Endothelial cell (in vitro differentiated cells): ENCODE results near the gene IGHMBP2. TPM values are rescaled to one million over a fixed set of nuclear protein-coding genes. Genes with fewer than 3 reads are reported as not detected.
"Not testable (repeated sequence)": the region's sequence is repeated elsewhere in the genome, so short reads cannot be mapped to it uniquely, and the experiment has no call there.

ENCODE experiments used
- DNase-seq: peaks from one replicate; pipeline ENCODE4 v3.0.0; 2021; ENCODE audit warnings: low spot score
- H3K27ac Mint-ChIP-seq: one replicate; pipeline ENCODE4 v1.8.0; 2021; ENCODE audit warnings: mixed read lengths, inconsistent platforms; ENCODE audit not compliant: unreplicated experiment
- H3K27me3 Mint-ChIP-seq: one replicate; pipeline ENCODE4 v1.8.0; 2021; ENCODE audit warnings: mild to moderate bottlenecking, moderate library complexity, mixed read lengths, inconsistent platforms; ENCODE audit not compliant: unreplicated experiment
- H3K36me3 Mint-ChIP-seq: one replicate; pipeline ENCODE4 v1.8.0; 2021; ENCODE audit warnings: mild to moderate bottlenecking, low read depth, mixed read lengths, inconsistent platforms; ENCODE audit not compliant: unreplicated experiment
- H3K4me1 Mint-ChIP-seq: one replicate; pipeline ENCODE4 v1.8.0; 2021; ENCODE audit warnings: mild to moderate bottlenecking, mixed read lengths, inconsistent platforms; ENCODE audit not compliant: unreplicated experiment
- H3K4me3 Mint-ChIP-seq: one replicate; pipeline ENCODE4 v1.8.0; 2021; ENCODE audit warnings: mild to moderate bottlenecking, mixed read lengths, inconsistent platforms; ENCODE audit not compliant: unreplicated experiment
- H3K9me3 Mint-ChIP-seq: one replicate; pipeline ENCODE4 v1.8.0; 2021; ENCODE audit warnings: mixed read lengths, inconsistent platforms; ENCODE audit not compliant: unreplicated experiment
- CTCF ChIP-seq: fragments of 200-600 bp; sonication (generic); IDR thresholded peaks from one replicate; pipeline ENCODE4 v1.5.0; 2021; ENCODE audit warnings: antibody characterized with exemption; ENCODE audit not compliant: unreplicated experiment
- total RNA-seq: library from RNA; stranded (reverse); fragmentation: NEBNext Ultra II Directional; extraction: Animal tissue kit (Norgen Biotek cat#: 25700); gene quantifications from one replicate; pipeline ENCODE4 v1.2.1, GENCODE V29; 2021; ENCODE audit not compliant: unreplicated experiment

IGHMBP2 gene
- total RNA-seq, 1 donor from 2014 or later: 14.1 TPM

GRCh38 chr11:68880851-68881250, 22.8 kb upstream of the IGHMBP2 start:
- no peak for TF ChIP-seq CTCF
- H3K4me3 Mint-ChIP-seq: no peak overlapping the region
- no peaks in the 10 kb centered on the region for H3K4me1 Mint-ChIP-seq
- no peak overlapping the region for H3K27ac Mint-ChIP-seq
- H3K9me3 Mint-ChIP-seq: no peaks in the 10 kb centered on the region
- H3K27me3 Mint-ChIP-seq: no peaks in the 10 kb centered on the region
- H3K36me3 Mint-ChIP-seq: no peaks in the 10 kb centered on the region
- no peak for DNase-seq

DNA sequence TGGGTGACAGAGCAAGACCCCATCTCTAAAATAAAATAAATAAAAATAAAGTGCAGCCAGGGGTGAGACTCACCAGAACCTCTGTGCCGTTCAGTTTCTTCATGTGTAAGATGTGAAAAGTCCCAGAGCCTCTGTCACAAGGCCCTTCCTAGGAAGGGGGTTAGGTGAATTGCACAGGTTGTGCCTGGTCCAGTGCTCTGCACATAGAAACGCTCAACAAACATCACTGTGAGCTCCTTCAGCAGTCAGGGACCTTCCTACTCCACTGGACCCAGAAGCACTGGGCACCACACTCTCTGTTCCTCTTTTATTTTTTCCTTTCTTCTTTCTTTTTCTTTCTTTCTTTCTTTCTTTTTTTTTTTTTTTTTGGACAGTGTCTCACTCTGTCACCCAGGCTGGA, 22.4 kb upstream of the IGHMBP2 start:
- Mint-ChIP-seq H3K4me1 (no peaks in the 10 kb centered on the region), H3K27ac (no peak overlapping the region), H3K4me3 (no peak overlapping the region), H3K36me3 (no peaks in the 10 kb centered on the region), H3K27me3 (no peaks in the 10 kb centered on the region), H3K9me3 (no peaks in the 10 kb centered on the region)
- no peak for DNase-seq
- TF ChIP-seq CTCF: no peak

DNA sequence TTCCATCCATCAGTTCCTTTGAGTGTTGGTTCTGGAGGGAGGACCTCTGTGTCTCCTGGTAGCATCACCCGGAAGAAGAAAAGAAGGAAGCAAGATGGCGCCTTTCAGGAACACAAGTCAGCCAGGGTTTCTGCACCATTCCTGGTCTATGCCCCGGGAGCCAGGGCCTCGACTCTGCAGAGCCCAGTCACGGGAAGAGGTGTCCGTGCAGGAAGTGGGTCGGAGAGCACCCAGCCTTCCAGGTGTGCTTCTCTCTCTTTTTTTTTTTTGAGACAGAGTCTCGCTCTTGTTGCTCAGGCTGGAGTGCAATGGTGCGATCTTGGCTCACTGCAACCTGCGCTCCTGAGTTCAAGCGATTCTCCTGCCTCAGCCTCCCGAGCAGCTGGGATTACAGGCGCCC, 21.3 kb upstream of the IGHMBP2 start:
- Mint-ChIP-seq H3K4me1 (no peaks in the 10 kb centered on the region), H3K27me3 (no peaks in the 10 kb centered on the region), H3K4me3 (no peak overlapping the region), H3K36me3 (no peaks in the 10 kb centered on the region), H3K9me3 (no peaks in the 10 kb centered on the region), H3K27ac (no peak overlapping the region)
- no peak for DNase-seq
- no peak for TF ChIP-seq CTCF

GRCh38 chr11:68884827-68885226, 18.9 kb upstream of the IGHMBP2 start:
- H3K4me3 Mint-ChIP-seq, H3K27me3 Mint-ChIP-seq, H3K27ac Mint-ChIP-seq, DNase-seq, H3K36me3 Mint-ChIP-seq, H3K9me3 Mint-ChIP-seq, H3K4me1 Mint-ChIP-seq: not testable (repeated sequence)

GRCh38 chr11:68889948-68890446, 13.7 kb upstream of the IGHMBP2 start:
- H3K27ac Mint-ChIP-seq: no peak overlapping the region
- no peaks in the 10 kb centered on the region for H3K9me3 Mint-ChIP-seq
- no peak overlapping the region for H3K4me3 Mint-ChIP-seq
- H3K4me1 Mint-ChIP-seq: no peaks in the 10 kb centered on the region
- peaks cover 2% of the 10 kb centered on the region for H3K27me3 Mint-ChIP-seq
- peaks cover 6% of the 10 kb centered on the region for H3K36me3 Mint-ChIP-seq
- peak; percentile 64 for DNase-seq
- peak; percentile 43 for TF ChIP-seq CTCF
